GM20000 (cell line): Measurements from ENCODE around the gene FRMPD2.

ENCODE experiments used
- DNase-seq: peaks from one replicate; pipeline ENCODE4 v3.0.0; 2012; ENCODE audit warnings: low spot score
- CTCF ChIP-seq: IDR thresholded peaks from 2 replicates; pipeline ENCODE4 v1.5.1; 2012; ENCODE audit warnings: mild to moderate bottlenecking, control low read depth; ENCODE audit errors: extremely low read depth, missing control alignments

The FRMPD2 gene

GRCh38 chr10:48299692-48300091 is 25.2 kb upstream of the FRMPD2 start:
- TF ChIP-seq CTCF = no peak
- DNase-seq = no peak

- no peak for DNase-seq
Observed at GRCh38 chr10:48299066-48299465, 24.6 kb upstream of the FRMPD2 start.

GRCh38 chr10:48296576-48297098 is 22.1 kb upstream of the FRMPD2 start:
- TF ChIP-seq CTCF = no peak
- no peak for DNase-seq

More at GRCh38 chr10:48299066-48299465, 24.6 kb upstream of the FRMPD2 start:
- TF ChIP-seq CTCF = no peak

GRCh38 chr10:48294431-48294830 is 19.9 kb upstream of the FRMPD2 start:
- DNase-seq = no peak
- no peak for TF ChIP-seq CTCF

GRCh38 chr10:48292616-48293015 is 18.1 kb upstream of the FRMPD2 start:
- no peak for DNase-seq
- TF ChIP-seq CTCF = no peak

GRCh38 chr10:48291190-48291589 is 16.7 kb upstream of the FRMPD2 start:
- no peak for TF ChIP-seq CTCF
- DNase-seq = no peak

GRCh38 chr10:48290286-48290685 is 15.8 kb upstream of the FRMPD2 start:
- no peak for TF ChIP-seq CTCF
- DNase-seq = no peak
